Activated CD8-positive, alpha-beta T cell treated with anti-CD3 and anti-CD28 coated beads for 36 hours (primary cell): Measurements from ENCODE around the gene KCNK4. TPM values are rescaled to one million over a fixed set of nuclear protein-coding genes. Genes with fewer than 3 reads are reported as not detected.
A peak's percentile ranks its signal among the peaks of the same experiment; 100 is the strongest.

Source experiments
- ATAC-seq: fragments of 200-7000 bp; cut with Tn5 transposase; one replicate; pipeline ENCODE4 v1.10.0; 2021; ENCODE audit warnings: mild to moderate bottlenecking, moderate library complexity
- CTCF ChIA-PET: fragments of 350-600 bp; sonication (Branson Sonifier 250); formaldehyde crosslinking; loops from one replicate; lab custom pipeline; 2021; ENCODE audit warnings: antibody characterized with exemption; lab: Charles Lee
- POLR2A ChIA-PET: fragments of 350-600 bp; sonication (Branson Sonifier 250); formaldehyde crosslinking; loops from one replicate; lab custom pipeline; 2021; ENCODE audit warnings: antibody characterized with exemption; lab: Charles Lee
- DNase-seq: peaks from one replicate; pipeline ENCODE4 v3.0.0-alpha.2; 2020
- H3K27ac Mint-ChIP-seq: one replicate; pipeline ENCODE4 v1.8.0; 2021; ENCODE audit warnings: mild to moderate bottlenecking, mixed read lengths
- H3K27me3 Mint-ChIP-seq: one replicate; pipeline ENCODE4 v1.8.0; 2021; ENCODE audit warnings: mixed read lengths
- H3K36me3 Mint-ChIP-seq: one replicate; pipeline ENCODE4 v1.8.0; 2021; ENCODE audit warnings: low read depth, mixed read lengths
- H3K4me1 Mint-ChIP-seq: one replicate; pipeline ENCODE4 v1.8.0; 2021; ENCODE audit warnings: low read depth, mixed read lengths
- H3K4me3 Mint-ChIP-seq: one replicate; pipeline ENCODE4 v1.8.0; 2021; ENCODE audit warnings: mild to moderate bottlenecking, moderate library complexity, mixed read lengths
- H3K9me3 Mint-ChIP-seq: one replicate; pipeline ENCODE4 v1.8.0; 2021; ENCODE audit warnings: mixed read lengths
- intact Hi-C: fragments of 100-400 bp; cut with micrococcal nuclease; formaldehyde crosslinking; loops from one replicate; pipeline ENCODE4 v1.10.0; 2022
- total RNA-seq, 2 experiments: library from RNA; stranded (reverse); gene quantifications; one replicate each; pipeline ENCODE4 v1.2.3, GENCODE V29; 2021
- TF ChIP-seq, protein P1 (sequence below): fragments of 200-600 bp; IDR thresholded peaks from one replicate; pipeline ENCODE4 v1.8.0; 2022; ENCODE audit warnings: antibody characterized with exemption, mild to moderate bottlenecking

The KCNK4 gene
- total RNA-seq, 2 experiments from 2014 or later: 0.23 TPM; not detected in 1

DNA sequence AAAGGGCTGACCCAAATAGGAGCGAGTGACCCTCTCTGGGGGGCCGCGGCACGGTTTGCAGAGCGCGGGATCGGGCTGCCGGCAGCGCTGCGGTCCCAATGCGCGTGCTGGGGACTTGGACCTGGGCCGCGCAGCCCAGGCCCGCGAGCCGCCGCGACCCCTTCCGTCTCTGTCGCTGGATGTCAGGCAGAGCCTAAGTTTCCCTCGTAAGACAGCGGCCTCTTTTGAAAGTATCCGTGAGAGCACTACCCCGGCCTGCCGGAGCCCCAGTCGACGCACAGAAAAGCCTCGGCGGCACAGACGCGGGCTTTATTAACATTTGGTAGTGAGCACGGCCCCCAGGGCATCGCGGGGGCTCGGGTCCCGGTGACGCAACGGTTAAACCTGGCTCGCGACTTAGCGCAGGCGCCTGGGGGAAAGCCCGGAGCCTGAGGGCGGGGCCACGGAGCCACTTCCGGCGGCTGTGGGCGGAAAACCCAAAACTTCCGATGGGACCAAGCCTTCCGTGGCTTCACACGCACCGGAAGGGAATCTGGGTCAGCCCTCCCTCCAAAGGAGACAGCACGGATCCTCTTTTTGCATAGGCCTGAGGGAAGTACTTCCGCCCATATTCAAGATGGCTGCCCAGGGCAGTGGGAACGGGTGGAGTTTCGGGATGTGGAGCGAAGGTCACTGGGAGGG lies 21.4 kb upstream of the KCNK4 start:
- Mint-ChIP-seq H3K36me3 (peaks cover 8% of the 10 kb centered on the region), H3K4me1 (peaks cover 21% of the 10 kb centered on the region)

DNA sequence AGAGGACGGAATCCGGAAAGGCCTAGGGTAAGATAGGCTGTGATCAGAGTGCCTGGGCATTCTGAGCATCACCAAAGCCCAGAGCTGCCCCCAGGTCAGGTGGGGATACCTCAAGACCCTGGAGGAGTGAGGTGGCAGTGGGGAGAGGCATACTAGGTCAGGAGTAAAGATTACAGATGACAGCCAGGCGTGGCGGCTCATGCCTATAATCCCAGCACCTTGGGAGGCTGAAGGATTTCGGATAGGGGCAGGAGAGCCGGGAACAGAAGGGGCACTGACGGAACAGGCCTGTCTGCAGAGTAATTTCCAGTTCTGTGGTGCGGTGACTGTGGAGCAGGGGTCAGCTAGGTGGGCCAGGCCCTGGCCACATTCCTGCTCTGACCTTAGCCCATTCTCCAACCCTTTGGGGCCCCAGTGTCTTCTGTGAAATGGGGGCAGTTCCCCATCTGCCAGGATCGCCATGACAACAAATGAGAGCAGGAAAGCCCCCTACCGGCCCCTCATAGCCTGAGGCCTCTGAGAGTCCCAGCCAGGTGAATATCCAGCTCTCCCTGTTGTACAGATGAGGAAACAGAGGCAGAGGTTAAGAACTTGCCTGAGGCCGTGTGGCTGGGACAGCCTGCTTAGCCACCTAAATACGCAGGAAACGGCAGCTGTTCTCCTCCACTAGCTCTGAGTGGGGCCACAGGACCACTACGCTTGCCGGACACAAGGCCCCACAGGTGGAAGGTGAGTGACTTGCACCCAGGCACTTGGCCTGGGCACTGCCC lies 15.9 kb upstream of the KCNK4 start:
- no peak for DNase-seq
- TF ChIP-seq, protein P1, sequence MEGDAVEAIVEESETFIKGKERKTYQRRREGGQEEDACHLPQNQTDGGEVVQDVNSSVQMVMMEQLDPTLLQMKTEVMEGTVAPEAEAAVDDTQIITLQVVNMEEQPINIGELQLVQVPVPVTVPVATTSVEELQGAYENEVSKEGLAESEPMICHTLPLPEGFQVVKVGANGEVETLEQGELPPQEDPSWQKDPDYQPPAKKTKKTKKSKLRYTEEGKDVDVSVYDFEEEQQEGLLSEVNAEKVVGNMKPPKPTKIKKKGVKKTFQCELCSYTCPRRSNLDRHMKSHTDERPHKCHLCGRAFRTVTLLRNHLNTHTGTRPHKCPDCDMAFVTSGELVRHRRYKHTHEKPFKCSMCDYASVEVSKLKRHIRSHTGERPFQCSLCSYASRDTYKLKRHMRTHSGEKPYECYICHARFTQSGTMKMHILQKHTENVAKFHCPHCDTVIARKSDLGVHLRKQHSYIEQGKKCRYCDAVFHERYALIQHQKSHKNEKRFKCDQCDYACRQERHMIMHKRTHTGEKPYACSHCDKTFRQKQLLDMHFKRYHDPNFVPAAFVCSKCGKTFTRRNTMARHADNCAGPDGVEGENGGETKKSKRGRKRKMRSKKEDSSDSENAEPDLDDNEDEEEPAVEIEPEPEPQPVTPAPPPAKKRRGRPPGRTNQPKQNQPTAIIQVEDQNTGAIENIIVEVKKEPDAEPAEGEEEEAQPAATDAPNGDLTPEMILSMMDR: no peak
- no peak for ATAC-seq
- CTCF ChIA-PET: interaction anchor here (0.8 to 2.3 kb wide), 3 partner anchors 26 to 29 kb away, joined by 3 to 10 read pairs (median 4); partner anchors contain the start of gene CATSPERZ
- intact Hi-C loops: no loop called here
- H3K27me3 Mint-ChIP-seq: no peaks in the 10 kb centered on the region
- H3K4me3 Mint-ChIP-seq: no peak overlapping the region
- no peaks in the 10 kb centered on the region for H3K36me3 Mint-ChIP-seq
- no peaks in the 10 kb centered on the region for H3K9me3 Mint-ChIP-seq
- POLR2A ChIA-PET: interaction anchor here (0.7 to 1.0 kb wide), 3 partner anchors 8 to 78 kb away, joined by 3 to 4 read pairs (median 3); partner anchors contain the start of gene DNAJC4
- peaks cover 6% of the 10 kb centered on the region for H3K4me1 Mint-ChIP-seq
- no peak overlapping the region for H3K27ac Mint-ChIP-seq

More for the DNA sequence above, 21.4 kb upstream of the KCNK4 start:
- ChIA-PET POLR2A (interaction anchor here (0.6 to 6.6 kb wide), 17 partner anchors 10 to 84 kb away, joined by 3 to 132 read pairs (median 6); partner anchors contain the start of genes BAD, ESRRA, FERMT3 and FKBP2), CTCF (interaction anchor here (0.7 to 6.1 kb wide), 8 partner anchors 18 to 65 kb away, joined by 3 to 77 read pairs (median 7); partner anchors contain the start of genes ESRRA, FERMT3, PLCB3 and PRDX5)
- Mint-ChIP-seq H3K4me3 (peak overlapping the region; percentile 96), H3K27me3 (no peaks in the 10 kb centered on the region), H3K9me3 (no peaks in the 10 kb centered on the region), H3K27ac (peak overlapping the region; percentile 95)
- DNase-seq: peak; percentile 98
- intact Hi-C loops: no loop called here
- peak; percentile 73 for ATAC-seq
- TF ChIP-seq, protein P1: no peak

DNA sequence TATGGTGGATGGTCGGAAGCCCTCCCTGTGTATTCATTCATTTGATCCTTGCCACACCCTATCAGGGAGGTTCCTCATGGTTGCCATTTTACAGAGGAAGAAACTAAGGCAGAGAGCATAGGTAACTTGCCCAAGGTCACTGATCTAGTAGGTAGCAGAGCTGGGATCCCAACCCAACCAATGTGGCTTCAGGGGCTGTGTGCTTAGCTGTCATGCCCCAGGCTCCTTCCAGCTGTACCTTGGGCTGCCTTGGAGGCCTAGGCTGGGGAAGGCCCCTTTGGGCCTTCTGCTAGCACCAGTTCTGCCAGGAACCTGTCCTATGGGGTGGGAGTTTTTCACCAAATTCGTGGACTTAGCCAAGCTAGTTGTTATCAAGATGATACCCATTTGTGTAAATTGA lies 15.3 kb upstream of the KCNK4 start:
- DNase-seq (no peak), ATAC-seq (no peak)
- intact Hi-C loops: no loop called here
- TF ChIP-seq, protein P1: no peak
- Mint-ChIP-seq H3K36me3 (no peaks in the 10 kb centered on the region), H3K27me3 (no peaks in the 10 kb centered on the region), H3K27ac (no peak overlapping the region), H3K4me1 (peaks cover 6% of the 10 kb centered on the region), H3K9me3 (no peaks in the 10 kb centered on the region), H3K4me3 (no peak overlapping the region)
- POLR2A ChIA-PET: interaction anchor here (0.7 to 1.6 kb wide), 4 partner anchors 9 to 91 kb away, joined by 3 to 6 read pairs (median 3); partner anchors contain the start of genes BAD, DNAJC4 and GPR137
- CTCF ChIA-PET: interaction anchor here (1.4 to 2.3 kb wide), 2 partner anchors 25 to 29 kb away, joined by 4 to 10 read pairs; partner anchors contain the start of gene CATSPERZ

DNA sequence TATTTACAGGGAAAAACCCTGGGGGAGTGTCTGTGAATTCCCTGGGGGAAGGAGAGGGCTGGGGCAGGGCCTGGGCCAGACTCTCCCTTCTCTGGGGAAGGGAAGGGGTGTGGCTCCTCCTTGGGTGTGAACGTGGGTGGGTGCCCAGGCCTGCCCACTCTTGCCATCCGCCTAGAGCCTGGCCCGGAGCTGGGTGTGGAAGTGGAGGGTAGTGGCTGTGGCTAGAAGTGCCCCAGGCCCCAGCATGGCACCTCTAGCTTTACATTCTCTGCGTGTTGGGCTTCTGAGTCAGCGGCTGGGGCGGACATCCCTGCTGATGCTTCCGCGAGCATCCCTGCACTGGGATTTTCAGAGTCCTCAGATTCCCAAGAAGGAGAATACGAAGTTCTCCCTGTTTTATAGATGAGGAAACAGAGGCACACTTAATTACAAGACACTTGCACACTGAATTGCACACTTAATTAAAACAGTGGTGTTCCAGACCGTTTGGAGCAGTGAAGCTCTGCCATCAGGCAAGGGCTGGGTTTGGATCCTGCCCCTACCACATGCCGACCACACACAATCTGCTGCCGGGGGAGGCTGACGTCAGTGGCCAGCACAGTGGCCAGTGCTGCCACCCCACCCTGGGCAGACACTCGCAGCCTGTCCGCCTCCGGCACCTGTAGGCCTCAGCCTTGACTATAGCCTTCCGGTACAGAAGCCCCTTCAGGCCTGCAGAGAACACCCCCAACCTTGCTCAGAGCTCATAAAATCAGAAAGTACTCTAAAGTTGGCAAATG lies 14.3 kb upstream of the KCNK4 start:
- intact Hi-C loops: no loop called here
- Mint-ChIP-seq H3K36me3 (peaks cover 2% of the 10 kb centered on the region), H3K27me3 (no peaks in the 10 kb centered on the region), H3K9me3 (no peaks in the 10 kb centered on the region), H3K27ac (no peak overlapping the region), H3K4me1 (peaks cover 4% of the 10 kb centered on the region), H3K4me3 (no peak overlapping the region)
- POLR2A ChIA-PET: interaction anchor here (1.1 to 1.6 kb wide), 2 partner anchors 8 to 92 kb away, joined by 3 to 6 read pairs; partner anchors contain the start of genes BAD and GPR137
- ATAC-seq: no peak
- TF ChIP-seq, protein P1: no peak
- no peak for DNase-seq
- CTCF ChIA-PET: interaction anchor here (0.9 to 3.4 kb wide), 6 partner anchors 25 to 72 kb away, joined by 3 to 15 read pairs (median 4); partner anchors contain the start of genes CATSPERZ and PPP1R14B
